Measurements from ENCODE around the gene CFAP298.
"Not testable (repeated sequence)": the region's sequence is repeated elsewhere in the genome, so short reads cannot be mapped to it uniquely, and the experiment has no call there.

CFAP298 gene

DNA sequence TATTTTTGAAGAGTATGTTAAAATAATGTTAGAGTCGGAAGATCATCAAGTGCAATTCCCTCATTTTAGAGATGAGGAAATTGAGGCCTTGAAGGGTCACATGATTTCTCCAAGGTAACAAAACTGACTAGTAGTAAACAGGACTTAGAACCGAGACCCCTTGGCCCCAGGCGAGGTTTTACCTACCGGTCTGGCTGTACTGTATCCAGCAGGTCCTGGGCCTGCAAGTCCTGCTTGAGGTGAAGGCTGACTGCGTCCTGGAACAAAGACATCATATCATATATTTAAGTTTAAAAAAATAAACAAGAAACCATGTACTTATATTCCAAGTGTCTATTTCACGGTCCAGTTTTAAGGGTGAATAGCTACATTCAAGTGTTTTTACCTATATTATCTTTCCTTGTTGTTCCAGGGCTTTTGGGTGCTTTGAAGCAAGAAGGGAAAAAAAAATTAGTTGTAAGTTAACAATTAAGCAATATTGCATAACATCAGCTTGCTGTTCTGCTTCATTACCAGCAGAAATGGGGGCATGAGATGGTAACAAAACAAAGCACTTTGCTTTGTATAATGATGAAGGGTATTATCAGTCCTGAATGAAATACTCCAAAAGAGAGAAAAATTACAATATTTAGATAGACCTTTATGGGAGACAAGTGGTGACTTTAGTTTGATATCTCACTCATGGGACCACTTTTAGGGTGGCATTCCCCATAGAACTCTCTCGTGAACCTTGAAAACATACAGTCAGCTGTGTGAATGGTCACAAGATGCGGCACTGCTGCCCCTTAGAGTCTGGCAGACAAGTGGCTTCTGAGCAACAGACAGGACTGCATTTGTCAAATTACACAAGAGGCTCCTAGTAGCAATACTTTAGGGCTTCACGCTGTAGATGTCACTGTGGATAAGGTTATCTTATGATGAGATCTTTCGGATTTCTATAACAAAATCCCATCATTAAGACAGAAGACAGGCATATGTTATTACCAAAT lies 29.8 kb upstream of the CFAP298 start:
- H3K4me3 ChIP-seq, result no peak overlapping the region
- no peak for TF ChIP-seq FOXP2 (optimal IDR thresholded peaks at IDR 0.05; ENCODE audit: control extremely low read depth, extremely low read length, insufficient read depth)
- no peak for TF ChIP-seq POLR2AphosphoS5 (IDR thresholded peaks at IDR 0.05; ENCODE audit: borderline replicate concordance, low read depth, low read length)
- TF ChIP-seq EZH2 (IDR thresholded peaks at IDR 0.05), result no peak
- DNase-seq (ENCODE audit: low read depth, low spot score), result no peak

DNA sequence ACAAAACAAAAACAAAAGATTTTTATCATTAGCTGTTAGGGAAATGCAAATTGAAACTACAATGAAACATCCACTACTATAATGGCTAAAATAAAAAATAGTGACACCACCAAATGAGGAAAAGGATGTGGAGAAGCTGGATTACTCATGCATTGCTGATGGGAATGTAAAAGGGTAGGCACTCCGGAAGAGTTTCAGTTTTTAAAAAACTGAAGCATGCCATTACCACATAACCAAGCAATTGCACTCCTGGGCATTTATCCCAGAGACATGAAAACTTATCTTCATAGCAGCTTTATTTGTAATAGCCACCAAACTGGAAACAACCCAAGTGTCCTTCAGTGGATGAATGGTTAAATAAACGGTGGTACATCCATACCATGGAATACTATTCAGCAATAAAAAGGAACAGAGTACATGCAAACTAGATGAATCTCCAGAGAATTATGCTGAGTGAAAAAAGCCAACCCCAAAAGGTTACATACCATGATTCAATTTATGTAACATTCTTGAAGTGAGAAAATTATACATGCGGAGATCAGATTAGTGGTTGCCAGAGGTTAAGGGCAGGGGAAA lies 14.5 kb upstream of the CFAP298 start:
- no peak overlapping the region for H3K9ac ChIP-seq (ENCODE audit: insufficient read length)
- H3K9me3 ChIP-seq (ENCODE audit: low read depth, low read length), result no peaks in the 10 kb centered on the region
- TF ChIP-seq EZH2 (IDR thresholded peaks at IDR 0.05) (no peak), FOXP2 (optimal IDR thresholded peaks at IDR 0.05; ENCODE audit: control extremely low read depth, extremely low read length, insufficient read depth) (no peak), POLR2AphosphoS5 (IDR thresholded peaks at IDR 0.05; ENCODE audit: borderline replicate concordance, low read depth, low read length) (no peak)
- no peak overlapping the region for H3K27ac ChIP-seq
- DNase-seq (ENCODE audit: low read depth, low spot score), result no peak
- H3K4me3 ChIP-seq, result no peak overlapping the region
- H3K36me3 ChIP-seq (ENCODE audit: insufficient read depth, low read length), result no peaks in the 10 kb centered on the region; the same call in 1 of the 2 replicates

More for the DNA sequence above, 29.8 kb upstream of the CFAP298 start:
- Histone ChIP-seq H3K27ac (no peak overlapping the region), H3K36me3 (ENCODE audit: insufficient read depth, low read length) (0 out of 2 replicates have a peak, but pooled peaks cover 5% of the 10 kb centered on the region), H3K9me3 (ENCODE audit: low read depth, low read length) (no peaks in the 10 kb centered on the region), H3K9ac (ENCODE audit: insufficient read length) (no peak overlapping the region)

DNA sequence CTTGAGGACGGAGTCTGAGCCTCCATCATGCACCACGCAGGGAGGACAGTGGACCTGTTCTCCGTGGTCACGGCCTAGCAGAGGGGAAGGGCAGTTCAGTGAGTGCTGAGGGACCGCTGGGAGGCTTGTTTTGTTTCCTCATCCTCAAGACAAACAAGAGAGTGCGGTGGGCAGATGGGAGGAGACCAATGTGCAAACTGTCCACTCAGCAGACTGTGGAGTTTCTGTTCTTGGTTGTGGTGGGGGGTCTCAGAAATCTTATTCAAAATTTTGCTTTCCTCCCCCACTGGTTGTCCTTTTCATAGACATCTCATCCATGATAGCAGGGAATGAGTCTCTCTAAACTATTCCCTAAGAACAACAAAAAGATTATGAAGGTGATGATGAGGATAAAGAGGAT lies 6.0 kb upstream of the CFAP298 start:
- H3K9me3 ChIP-seq (ENCODE audit: low read depth, low read length); H3K4me3 ChIP-seq; H3K27ac ChIP-seq; H3K9ac ChIP-seq (ENCODE audit: insufficient read length); H3K36me3 ChIP-seq (ENCODE audit: insufficient read depth, low read length); DNase-seq (ENCODE audit: low read depth, low spot score): not testable (repeated sequence)

DNA sequence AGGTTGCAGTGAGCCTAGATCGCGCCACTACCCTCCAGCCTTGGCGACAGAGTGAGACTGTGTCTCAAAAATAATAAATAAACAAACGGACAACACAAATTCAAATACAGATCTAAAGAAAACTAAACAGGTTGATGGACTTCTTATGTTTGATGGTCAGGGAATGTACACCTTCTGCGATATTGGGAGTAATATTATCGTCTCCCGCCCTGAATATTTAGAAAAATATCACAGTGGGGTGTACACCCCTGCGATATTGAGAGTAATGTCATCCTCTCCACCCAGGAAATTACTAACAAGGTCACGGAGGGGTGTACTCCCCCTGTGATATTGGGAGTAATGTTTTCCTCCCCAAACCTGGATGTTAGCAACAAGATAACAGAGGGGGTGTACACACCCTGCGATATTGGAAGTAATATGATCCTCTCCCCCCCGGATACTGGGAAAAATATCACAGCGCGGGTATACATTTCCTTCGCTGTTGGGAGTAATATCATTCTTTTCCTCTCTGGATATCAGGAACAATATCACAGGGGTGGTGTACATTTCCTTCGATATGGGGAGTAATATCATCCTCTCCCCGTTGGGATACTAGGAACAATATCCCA lies 1.4 kb upstream of the CFAP298 start:
- Histone ChIP-seq H3K9ac (ENCODE audit: insufficient read length) (peak overlapping the region; percentile 85), H3K36me3 (ENCODE audit: insufficient read depth, low read length) (peaks cover 10% of the 10 kb centered on the region; the same call in 1 of the 2 replicates), H3K9me3 (ENCODE audit: low read depth, low read length) (no peaks in the 10 kb centered on the region), H3K27ac (no peak overlapping the region), H3K4me3 (peak overlapping the region; percentile 92)
- no peak for DNase-seq (ENCODE audit: low read depth, low spot score)
- TF ChIP-seq EZH2 (IDR thresholded peaks at IDR 0.05), result no peak
- TF ChIP-seq FOXP2 (optimal IDR thresholded peaks at IDR 0.05; ENCODE audit: control extremely low read depth, extremely low read length, insufficient read depth), result no peak
- no peak for TF ChIP-seq POLR2AphosphoS5 (IDR thresholded peaks at IDR 0.05; ENCODE audit: borderline replicate concordance, low read depth, low read length)

DNA sequence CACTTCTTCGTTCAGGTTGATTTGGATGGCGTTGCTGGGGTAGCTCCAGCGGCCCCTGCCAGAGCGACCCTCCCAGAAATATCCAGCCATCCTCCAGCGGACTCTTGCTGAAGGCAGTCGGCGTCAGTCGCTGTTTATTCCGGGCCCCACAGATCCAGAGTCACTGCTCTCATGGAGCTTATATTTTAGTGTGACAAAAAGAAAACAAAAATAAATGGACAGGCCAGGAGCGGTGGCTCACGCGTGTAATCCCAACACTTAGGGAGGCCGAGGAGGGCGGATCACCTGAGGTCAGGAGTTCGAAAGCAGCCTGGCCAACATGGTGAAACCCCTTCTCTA lies 791 bp upstream of the CFAP298 start:
- TF ChIP-seq POLR2AphosphoS5 (IDR thresholded peaks at IDR 0.05; ENCODE audit: borderline replicate concordance, low read depth, low read length) (no peak), EZH2 (IDR thresholded peaks at IDR 0.05) (no peak), FOXP2 (optimal IDR thresholded peaks at IDR 0.05; ENCODE audit: control extremely low read depth, extremely low read length, insufficient read depth) (no peak)
- Histone ChIP-seq H3K36me3 (ENCODE audit: insufficient read depth, low read length) (peaks cover 10% of the 10 kb centered on the region; the same call in 1 of the 2 replicates), H3K4me3 (peak overlapping the region; percentile 92), H3K9me3 (ENCODE audit: low read depth, low read length) (no peaks in the 10 kb centered on the region), H3K27ac (peak overlapping the region; percentile 93), H3K9ac (ENCODE audit: insufficient read length) (peak overlapping the region; percentile 85)
- no peak for DNase-seq (ENCODE audit: low read depth, low spot score)

DNA sequence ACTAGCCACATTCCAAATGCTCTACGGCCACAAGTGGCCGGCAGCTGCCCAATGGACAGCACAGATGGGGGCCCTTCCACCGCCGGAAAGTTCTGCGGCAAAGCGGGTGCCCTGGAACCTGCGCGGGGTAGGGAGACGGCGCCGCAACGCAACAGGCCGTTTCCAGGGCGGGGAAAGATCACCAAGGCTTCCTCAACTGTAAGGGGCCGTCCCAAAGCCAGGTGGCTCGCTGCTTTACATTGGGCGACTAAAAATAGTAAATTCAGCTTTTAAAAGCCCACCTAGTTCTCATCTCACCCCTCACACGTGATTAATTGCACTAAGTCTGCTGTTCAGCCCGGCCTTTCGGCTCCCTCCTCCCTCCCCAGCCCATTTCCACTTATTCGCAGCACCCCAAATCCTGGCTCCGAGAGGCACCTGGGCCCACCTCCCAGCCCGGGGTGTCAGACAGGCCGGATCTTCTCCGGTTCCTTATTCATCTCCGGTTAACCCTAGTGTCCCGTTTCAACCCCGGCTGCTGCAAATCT lies 643 bp downstream of the CFAP298 start:
- Histone ChIP-seq H3K4me3 (peak overlapping the region; percentile 92), H3K27ac (no peak overlapping the region), H3K9me3 (ENCODE audit: low read depth, low read length) (no peaks in the 10 kb centered on the region), H3K36me3 (ENCODE audit: insufficient read depth, low read length) (peaks cover 21% of the 10 kb centered on the region; the same call in 1 of the 2 replicates), H3K9ac (ENCODE audit: insufficient read length) (peak overlapping the region; percentile 85)
- no peak for DNase-seq (ENCODE audit: low read depth, low spot score)
- TF ChIP-seq EZH2 (IDR thresholded peaks at IDR 0.05) (no peak), FOXP2 (optimal IDR thresholded peaks at IDR 0.05; ENCODE audit: control extremely low read depth, extremely low read length, insufficient read depth) (no peak), POLR2AphosphoS5 (IDR thresholded peaks at IDR 0.05; ENCODE audit: borderline replicate concordance, low read depth, low read length) (no peak)

DNA sequence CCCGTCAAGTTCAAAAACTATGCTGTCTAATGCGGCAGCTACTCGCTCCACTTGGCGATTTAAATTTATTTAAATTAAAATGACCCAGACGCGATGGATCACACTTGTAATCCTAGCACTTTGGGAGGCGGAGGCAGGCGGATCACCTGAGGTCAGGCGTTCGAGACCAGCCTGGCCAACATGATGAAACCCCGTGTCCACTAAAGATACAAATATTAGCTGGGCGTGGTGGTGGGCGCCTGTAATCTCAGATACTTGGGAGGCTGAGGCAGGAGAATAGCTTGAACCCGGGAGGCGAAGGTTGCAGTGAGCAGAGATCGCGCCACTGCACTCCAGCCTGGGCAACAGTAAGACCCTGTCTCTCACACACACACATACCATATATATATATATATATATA lies 1.2 kb downstream of the CFAP298 start:
- H3K4me3 ChIP-seq, result peak overlapping the region; percentile 61
- DNase-seq (ENCODE audit: low read depth, low spot score); H3K9ac ChIP-seq (ENCODE audit: insufficient read length); H3K9me3 ChIP-seq (ENCODE audit: low read depth, low read length); H3K27ac ChIP-seq: not testable (repeated sequence)
- H3K36me3 ChIP-seq (ENCODE audit: insufficient read depth, low read length), result peaks cover 26% of the 10 kb centered on the region; the same call in 1 of the 2 replicates

DNA sequence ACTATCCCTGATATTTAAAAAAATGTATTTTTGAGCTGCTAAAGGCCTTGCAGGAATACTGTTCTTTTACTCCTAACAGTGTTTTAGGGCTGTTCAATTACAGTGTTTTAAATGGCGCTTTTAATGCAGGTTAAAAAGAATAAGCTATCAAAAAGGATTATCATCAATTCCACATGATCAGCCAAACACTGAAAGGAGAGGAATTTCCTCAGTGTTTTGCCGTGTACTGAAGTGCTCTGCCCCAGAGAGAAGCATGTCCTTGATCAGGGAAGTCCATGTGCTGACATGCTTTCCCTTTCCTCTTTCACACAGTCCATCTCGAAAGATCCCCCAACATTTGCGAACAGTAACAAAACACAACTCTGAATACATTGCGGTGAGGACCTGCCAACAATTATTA lies 3.3 kb downstream of the CFAP298 start:
- TF ChIP-seq FOXP2 (optimal IDR thresholded peaks at IDR 0.05; ENCODE audit: control extremely low read depth, extremely low read length, insufficient read depth) (no peak), POLR2AphosphoS5 (IDR thresholded peaks at IDR 0.05; ENCODE audit: borderline replicate concordance, low read depth, low read length) (no peak), EZH2 (IDR thresholded peaks at IDR 0.05) (no peak)
- Histone ChIP-seq H3K9ac (ENCODE audit: insufficient read length) (no peak overlapping the region), H3K27ac (no peak overlapping the region), H3K9me3 (ENCODE audit: low read depth, low read length) (no peaks in the 10 kb centered on the region), H3K4me3 (no peak overlapping the region), H3K36me3 (ENCODE audit: insufficient read depth, low read length) (peaks cover 40% of the 10 kb centered on the region; the same call in 1 of the 2 replicates)
- DNase-seq (ENCODE audit: low read depth, low spot score), result no peak
